ENCODE measurements around the gene DSC2. TPM values are rescaled to one million over a fixed set of nuclear protein-coding genes. Genes with fewer than 3 reads are reported as not detected.

The DSC2 gene
- total RNA-seq: 100 to 1,000 TPM; 141 to 184 TPM

DNA sequence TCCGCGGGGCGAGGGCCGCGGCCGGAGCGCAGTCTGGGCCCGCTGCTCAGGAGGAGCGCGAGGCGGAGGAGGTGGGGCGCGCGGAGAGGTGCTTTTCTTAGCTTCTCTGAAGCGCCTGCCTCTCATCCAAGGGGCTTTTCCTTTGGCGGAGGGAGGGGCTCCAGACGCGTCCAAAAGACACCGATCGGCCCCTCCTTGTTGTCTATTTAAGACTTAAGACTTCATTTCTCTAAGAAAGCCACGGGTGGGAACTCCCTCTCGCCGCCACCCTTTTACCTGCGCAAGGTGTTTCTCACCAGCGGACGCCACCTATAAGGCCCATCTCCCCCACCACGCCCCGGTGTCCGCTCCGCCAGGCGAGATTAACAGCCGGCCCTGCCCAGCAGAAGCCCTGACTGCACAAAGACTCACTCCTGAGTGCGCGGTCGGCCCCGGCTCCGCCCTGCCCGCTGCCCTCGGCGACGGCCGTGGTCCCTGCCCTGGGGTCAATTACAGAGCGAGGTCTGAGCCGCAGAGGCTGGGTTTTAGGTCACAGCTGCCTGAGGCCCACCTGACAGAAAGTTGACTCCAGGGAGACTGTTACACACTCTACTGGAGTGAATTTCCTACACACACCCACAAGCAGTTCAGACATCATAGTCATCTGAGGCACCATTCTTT is at the start of gene DSC2:
Gene DSC2 (minus strand): TSS at position 397 of the 660 bp plus-strand sequence. CDS start 450 bp downstream, outside the sequence.
- peak within 1 kb of the TSS; percentile 62 for H3K4me3 ChIP-seq
- intact Hi-C loops (cut with DNase I): loop anchor here (5.0 kb wide), 1 partner anchor 95 kb away; no protein-coding TSS in a partner anchor
- H3K9me3 ChIP-seq: no peaks in the 10 kb centered on the region
- peak within 1 kb of the TSS; percentile 94 for H3K27ac ChIP-seq
- no peaks in the 10 kb centered on the region for H3K36me3 ChIP-seq
- no peaks in the 10 kb centered on the region for H3K27me3 ChIP-seq
- H3K9ac ChIP-seq (ENCODE audit: low read depth in 2 of 2, low read length in 2 of 2): peak within 1 kb of the TSS; percentile 79 to 95
- no peak for TF ChIP-seq CTCF (IDR thresholded peaks at IDR 0.05)
- peak; percentile 88 for DNase-seq
- H3K4me1 ChIP-seq: no peaks in the 10 kb centered on the region

DNA sequence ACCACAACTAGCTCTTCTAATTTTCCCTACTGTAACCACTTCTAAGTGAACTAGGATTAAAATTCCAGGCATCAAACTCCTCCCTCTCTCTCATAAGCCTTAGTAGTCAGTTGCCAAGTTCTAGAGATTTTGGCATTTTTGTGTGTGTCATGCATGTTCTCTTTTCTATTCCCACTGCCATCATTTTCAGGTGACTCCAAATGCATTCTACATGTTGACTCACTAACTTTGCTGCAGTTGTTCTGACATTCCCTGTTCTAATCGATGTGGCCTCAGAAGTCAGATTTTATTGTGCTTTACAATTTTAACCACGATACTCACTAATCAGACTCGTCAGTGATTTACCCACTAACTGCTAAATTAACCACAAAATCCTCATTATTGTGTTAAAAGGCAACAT is 47.1 kb upstream of the DSC2 start:
- Histone ChIP-seq H3K9ac (ENCODE audit: low read depth in 2 of 2, low read length in 2 of 2) (no peak overlapping the region), H3K27ac (no peak overlapping the region), H3K27me3 (no peaks in the 10 kb centered on the region), H3K36me3 (no peaks in the 10 kb centered on the region), H3K4me1 (no peaks in the 10 kb centered on the region), H3K9me3 (no peaks in the 10 kb centered on the region), H3K4me3 (no peak overlapping the region)
- intact Hi-C loops (cut with DNase I): no loop called here
- DNase-seq: no peak
- no peak for TF ChIP-seq CTCF (IDR thresholded peaks at IDR 0.05)

GRCh38 chr18:31148600-31148999 is 46.4 kb upstream of the DSC2 start:
- no peak for DNase-seq
- Histone ChIP-seq H3K9ac (ENCODE audit: low read depth in 2 of 2, low read length in 2 of 2) (no peak overlapping the region), H3K4me3 (no peak overlapping the region), H3K36me3 (no peaks in the 10 kb centered on the region), H3K4me1 (no peaks in the 10 kb centered on the region), H3K27ac (no peak overlapping the region), H3K9me3 (no peaks in the 10 kb centered on the region), H3K27me3 (no peaks in the 10 kb centered on the region)
- intact Hi-C loops (cut with DNase I): no loop called here
- no peak for TF ChIP-seq CTCF (IDR thresholded peaks at IDR 0.05)

DNA sequence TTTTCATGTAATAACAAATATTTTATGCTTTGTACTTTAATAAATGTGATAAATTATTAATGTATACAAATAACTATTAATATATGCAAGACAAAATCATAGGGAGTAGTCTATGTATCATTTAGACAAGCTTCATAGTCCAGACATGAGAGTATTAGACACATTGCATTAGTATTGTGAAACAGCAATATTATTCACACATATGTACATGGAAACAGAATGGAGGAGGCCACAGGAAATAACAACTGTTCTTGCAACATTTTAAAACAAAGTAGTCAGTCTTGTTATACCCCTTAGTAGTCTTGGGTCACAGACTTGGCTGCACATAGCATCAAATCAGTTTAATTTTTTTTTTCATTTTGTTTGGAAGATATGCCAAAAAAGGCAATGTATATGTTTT is 44.6 kb upstream of the DSC2 start:
- no peaks in the 10 kb centered on the region for H3K9me3 ChIP-seq
- no peak for TF ChIP-seq CTCF (IDR thresholded peaks at IDR 0.05)
- H3K27ac ChIP-seq: no peak overlapping the region
- no peak overlapping the region for H3K9ac ChIP-seq (ENCODE audit: low read depth in 2 of 2, low read length in 2 of 2)
- no peak overlapping the region for H3K4me3 ChIP-seq
- intact Hi-C loops (cut with DNase I): no loop called here
- H3K36me3 ChIP-seq: no peaks in the 10 kb centered on the region
- DNase-seq: no peak
- H3K4me1 ChIP-seq: no peaks in the 10 kb centered on the region
- no peaks in the 10 kb centered on the region for H3K27me3 ChIP-seq

DNA sequence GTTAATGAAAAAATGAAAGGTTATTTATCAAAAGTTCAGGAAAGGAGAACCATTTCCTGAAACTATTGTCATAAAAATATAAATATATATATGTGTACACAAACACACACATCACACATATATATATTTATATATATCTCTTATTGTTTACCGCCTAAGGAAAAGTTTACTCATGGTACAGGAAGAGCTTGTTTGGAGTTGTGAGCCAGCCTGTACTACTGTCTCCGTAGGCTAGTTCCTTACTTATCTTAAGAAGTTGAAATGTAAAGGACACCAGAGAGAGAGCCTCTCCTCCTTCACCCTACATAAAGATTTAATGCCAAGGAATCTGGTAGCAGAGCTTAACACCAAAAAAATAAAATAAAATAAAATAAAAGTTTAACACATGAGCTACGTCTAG is 40.8 kb upstream of the DSC2 start:
- no peaks in the 10 kb centered on the region for H3K9me3 ChIP-seq
- H3K4me3 ChIP-seq: no peak overlapping the region
- TF ChIP-seq CTCF (IDR thresholded peaks at IDR 0.05): no peak
- no peaks in the 10 kb centered on the region for H3K27me3 ChIP-seq
- intact Hi-C loops (cut with DNase I): no loop called here
- no peak for DNase-seq
- H3K4me1 ChIP-seq: no peaks in the 10 kb centered on the region
- no peaks in the 10 kb centered on the region for H3K36me3 ChIP-seq
- H3K27ac ChIP-seq: no peak overlapping the region
- H3K9ac ChIP-seq (ENCODE audit: low read depth in 2 of 2, low read length in 2 of 2): no peak overlapping the region
